ENCODE data around the gene THEMIS2. TPM values are rescaled to one million over a fixed set of nuclear protein-coding genes. Genes with fewer than 3 reads are reported as not detected.

Gene THEMIS2
- total and polyA plus RNA-seq, 9 of the 15 experiments (the other 6 are each of a cell fraction or from before 2014, with no cell fraction given), result 2.3 to 12.7 (median 8.0) TPM

GRCh38 chr1:27830621-27831440, 41.5 kb upstream of the THEMIS2 start, which contains the start of gene PPP1R8 (continued):
- TF ChIP-seq, protein P1, sequence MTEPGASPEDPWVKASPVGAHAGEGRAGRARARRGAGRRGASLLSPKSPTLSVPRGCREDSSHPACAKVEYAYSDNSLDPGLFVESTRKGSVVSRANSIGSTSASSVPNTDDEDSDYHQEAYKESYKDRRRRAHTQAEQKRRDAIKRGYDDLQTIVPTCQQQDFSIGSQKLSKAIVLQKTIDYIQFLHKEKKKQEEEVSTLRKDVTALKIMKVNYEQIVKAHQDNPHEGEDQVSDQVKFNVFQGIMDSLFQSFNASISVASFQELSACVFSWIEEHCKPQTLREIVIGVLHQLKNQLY (CRISPR knock-in tag; conservative IDR thresholded peaks at IDR 0.05), result peak; percentile 5 to 48; a peak in 1 of 4 replicates
- TF ChIP-seq RCOR1 (IDR thresholded peaks at IDR 0.05; ENCODE audit: borderline replicate concordance in 1 of 2, low read depth in 2 of 2, low read length in 2 of 2), result peak in 1 of 2 experiments; percentile 22; a peak in 1 of 4 replicates
- TF ChIP-seq RBFOX2 (IDR thresholded peaks at IDR 0.05; ENCODE audit: low read depth, low read length), result peak; percentile 99
- no peak for TF ChIP-seq TCF15 (CRISPR knock-in tag; IDR thresholded peaks at IDR 0.05)
- TF ChIP-seq NFIC (IDR thresholded peaks at IDR 0.05), result peak; percentile 38; the same call in 1 of the 2 replicates
- TF ChIP-seq GABPA (tag; conservative IDR thresholded peaks at IDR 0.05; ENCODE audit: low read depth), result peak; percentile 34
- no peak for TF ChIP-seq NELFE (IDR thresholded peaks at IDR 0.05; ENCODE audit: insufficient read depth, insufficient read length)
- peak; percentile 73 for TF ChIP-seq TFAP4 (CRISPR knock-in tag; IDR thresholded peaks at IDR 0.05; ENCODE audit: borderline replicate concordance)
- peak; percentile 25; the same call in 1 of the 2 replicates for TF ChIP-seq ELF4 (CRISPR knock-in tag; IDR thresholded peaks at IDR 0.05)
- TF ChIP-seq ZNF23 (CRISPR knock-in tag; IDR thresholded peaks at IDR 0.05), result no peak
- TF ChIP-seq CGGBP1 (CRISPR knock-in tag; IDR thresholded peaks at IDR 0.05), result peak; percentile 79; the same call in 1 of the 2 replicates
- TF ChIP-seq CC2D1A (IDR thresholded peaks at IDR 0.05), result peak; percentile 30; the same call in 1 of the 2 replicates
- TF ChIP-seq ZBTB1 (CRISPR knock-in tag; IDR thresholded peaks at IDR 0.05; ENCODE audit: borderline replicate concordance, low read depth), result peak; percentile 69; the same call in 1 of the 2 replicates
- peak; percentile 84 for TF ChIP-seq CREM (IDR thresholded peaks at IDR 0.05; ENCODE audit: low read depth)
- peak; percentile 29; the same call in 1 of the 2 replicates for TF ChIP-seq ZKSCAN1 (IDR thresholded peaks at IDR 0.05; ENCODE audit: low read depth, low read length)
- peak in 1 of 2 experiments; percentile 82; a peak in 3 of 4 replicates for TF ChIP-seq SRF (CRISPR knock-in tag; IDR thresholded peaks at IDR 0.05)
- peak; percentile 84 for TF ChIP-seq PHF20 (IDR thresholded peaks at IDR 0.05; ENCODE audit: partially characterized antibody)
- TF ChIP-seq CHD1 (IDR thresholded peaks at IDR 0.05; ENCODE audit: low read length), result peak; percentile 66
- peak; percentile 26; the same call in 1 of the 2 replicates for TF ChIP-seq MXI1 (IDR thresholded peaks at IDR 0.05; ENCODE audit: low read depth, low read length)
- peak; percentile 43; the same call in 1 of the 2 replicates for TF ChIP-seq ETV5 (CRISPR knock-in tag; IDR thresholded peaks at IDR 0.05; ENCODE audit: low read depth)
- TF ChIP-seq PKNOX1 (IDR thresholded peaks at IDR 0.05), result 0 out of 2 replicates have a peak, but pooled peaks have one; percentile 39
